22Rv1 (cell line): Measurements from ENCODE around the gene UTP18.
"Not testable (repeated sequence)": the region's sequence is repeated elsewhere in the genome, so short reads cannot be mapped to it uniquely, and the experiment has no call there.

Source experiments
- H3K27ac ChIP-seq: fragments of 450-650 bp; 2 replicates; pipeline ENCODE4 v1.5.1; 2017
- CTCF ChIP-seq: fragments of 450-650 bp; IDR thresholded peaks from 2 replicates; pipeline ENCODE4 v1.5.1; 2017; ENCODE audit warnings: mild to moderate bottlenecking
- ZFX ChIP-seq: fragments of 450-650 bp; IDR thresholded peaks from 2 replicates; pipeline ENCODE4 v1.6.1; 2017; ENCODE audit warnings: antibody characterized with exemption, borderline replicate concordance

Gene UTP18

GRCh38 chr17:51272812-51273211, 12.5 kb downstream of the UTP18 start:
- H3K27ac ChIP-seq = no peak overlapping the region
- TF ChIP-seq CTCF (no peak), ZFX (no peak)

GRCh38 chr17:51275381-51275780, 15.0 kb downstream of the UTP18 start:
- TF ChIP-seq CTCF (no peak), ZFX (no peak)
- no peak overlapping the region for H3K27ac ChIP-seq

- TF ChIP-seq ZFX (no peak), CTCF (no peak)
- no peak overlapping the region for H3K27ac ChIP-seq
Observed at GRCh38 chr17:51279183-51279582, 18.8 kb downstream of the UTP18 start.

GRCh38 chr17:51287412-51287811, 27.1 kb downstream of the UTP18 start:
- no peak overlapping the region for H3K27ac ChIP-seq
- no peak for TF ChIP-seq CTCF
- no peak for TF ChIP-seq ZFX

GRCh38 chr17:51289696-51290111, 29.4 kb downstream of the UTP18 start:
- TF ChIP-seq ZFX = no peak
- no peak for TF ChIP-seq CTCF
- no peak overlapping the region for H3K27ac ChIP-seq

- not testable (repeated sequence) for H3K27ac ChIP-seq
Observed at GRCh38 chr17:51294338-51294737, 34.0 kb downstream of the UTP18 start.

- TF ChIP-seq CTCF (peak; percentile 83), ZFX (no peak)
- H3K27ac ChIP-seq = no peak overlapping the region
Observed at GRCh38 chr17:51298508-51299371, 38.4 kb downstream of the UTP18 start.
